GM12878 (cell line): ENCODE data around the gene CSMD2. TPM values are rescaled to one million over a fixed set of nuclear protein-coding genes. Genes with fewer than 3 reads are reported as not detected.

Source experiments
- ATAC-seq: fragments of 200-7000 bp; cut with Tn5 transposase; 3 replicates; pipeline ENCODE4 v1.9.1; 2020; ENCODE audit warnings: mild to moderate bottlenecking, moderate library complexity
- BruUV-seq: library from RNA; stranded (reverse); fragments of 400-500 nt; replicated peaks from 2 replicates; lab custom pipeline; 2021; lab: Mats Ljungman, UMichigan
- CTCF ChIA-PET: fragments of 300-600 bp; sonication (Branson Sonifier 250); formaldehyde crosslinking; extraction: SDS; loops from one replicate; lab custom pipeline; 2021; ENCODE audit warnings: inconsistent platforms; lab: Yijun Ruan, JAX
- POLR2A ChIA-PET: fragments of 350-600 bp; formaldehyde crosslinking; extraction: SDS; loops from one replicate; lab custom pipeline; 2021; ENCODE audit warnings: inconsistent platforms; lab: Charles Lee
- RAD21 ChIA-PET: fragments of 300-600 bp; sonication (Branson Sonifier 250); formaldehyde crosslinking; loops from one replicate; lab custom pipeline; 2023; ENCODE audit warnings: antibody characterized with exemption; ENCODE audit not compliant: unreplicated experiment; lab: Charles Lee
- SMC1A ChIA-PET: fragments of 300-600 bp; sonication (Branson Sonifier 250); formaldehyde crosslinking; loops from one replicate; lab custom pipeline; 2023; ENCODE audit not compliant: unreplicated experiment, uncharacterized antibody; lab: Charles Lee
- DNase-seq: peaks from one replicate; pipeline ENCODE4 v3.0.0-alpha.2; 2011; ENCODE audit warnings: low read depth, low spot score
- FAIRE-seq: peaks from 3 replicates; lab custom pipeline; 2011; peaks lifted over from hg19 to GRCh38; lab: Jason Lieb, UNC
- H2AFZ ChIP-seq: 2 replicates; pipeline ENCODE4 v1.6.0; 2011; ENCODE audit warnings: low read depth, low read length, control low read depth; ENCODE audit not compliant: control insufficient read depth
- H3K27ac ChIP-seq: 2 replicates; pipeline ENCODE4 v1.5.1; 2011; ENCODE audit warnings: control low read depth; ENCODE audit not compliant: control insufficient read depth, insufficient read depth
- H3K27me3 ChIP-seq, 2 experiments: replicated peaks in 1 of 2; 2 replicates each; pipeline versions ENCODE4 v1.6.0 to v1.6.1; 2011; ENCODE audit warnings: low read length in 1 of 2; ENCODE audit not compliant: control insufficient read depth in 2 of 2, insufficient read depth in 2 of 2
- H3K36me3 ChIP-seq, 2 experiments: 2 replicates each; pipeline ENCODE4 v1.5.1; 2011; ENCODE audit warnings: low read length in 1 of 2; ENCODE audit not compliant: control insufficient read depth in 2 of 2, insufficient read depth in 2 of 2
- H3K4me1 ChIP-seq: 2 replicates; pipeline ENCODE4 v1.6.1; 2011; ENCODE audit warnings: mild to moderate bottlenecking, low read length, moderate library complexity, mixed read lengths; ENCODE audit not compliant: control insufficient read depth, insufficient read depth
- H3K4me2 ChIP-seq: 2 replicates; pipeline ENCODE4 v1.6.0; 2011; ENCODE audit warnings: control low read depth; ENCODE audit not compliant: control insufficient read depth, insufficient read depth
- H3K4me3 ChIP-seq: fragments of 200-600 bp; sonication (generic); 2 replicates; pipeline ENCODE4 v1.5.1; 2016
- H3K79me2 ChIP-seq: 2 replicates; pipeline ENCODE4 v1.6.0; 2011; ENCODE audit warnings: low read length; ENCODE audit not compliant: control insufficient read depth, insufficient read depth
- H3K9ac ChIP-seq: 2 replicates; pipeline ENCODE4 v1.8.0; 2011; ENCODE audit warnings: low read length, control low read depth, mixed read lengths; ENCODE audit not compliant: control insufficient read depth, insufficient read depth
- H3K9me3 ChIP-seq: replicated peaks from 3 replicates; pipeline ENCODE4 v1.5.1; 2011; ENCODE audit warnings: mild to moderate bottlenecking, low read length; ENCODE audit not compliant: control insufficient read depth, insufficient read depth
- H4K20me1 ChIP-seq: 2 replicates; pipeline ENCODE4 v1.6.0; 2011; ENCODE audit not compliant: control insufficient read depth, insufficient read depth
- ASH2L ChIP-seq: fragments of 300-600, 200-600 bp; sonication (generic); IDR thresholded peaks from 2 replicates; pipeline ENCODE4 v1.6.1; 2017; ENCODE audit warnings: low read depth, mild to moderate bottlenecking, borderline replicate concordance
- CHD1 ChIP-seq: IDR thresholded peaks from 2 replicates; pipeline ENCODE4 v1.6.1; 2012; ENCODE audit warnings: low read depth, low read length, improper control_type of control experiment
- MYC ChIP-seq: IDR thresholded peaks from 2 replicates; pipeline ENCODE4 v1.6.1; 2011; ENCODE audit warnings: mild to moderate bottlenecking, low read length, moderate library complexity, inconsistent platforms; ENCODE audit not compliant: insufficient read depth, insufficient replicate concordance, insufficient read length, severe bottlenecking
- PML ChIP-seq: IDR thresholded peaks from 2 replicates; pipeline ENCODE4 v1.6.1; 2012; ENCODE audit warnings: low read length, inconsistent platforms
- RAD51 ChIP-seq: fragments of 450-650 bp; IDR thresholded peaks from 2 replicates; pipeline ENCODE4 v1.6.1; 2016; ENCODE audit warnings: moderate library complexity, mild to moderate bottlenecking, inconsistent platforms
- RBBP5 ChIP-seq: fragments of 200-600 bp; sonication (generic); conservative IDR thresholded peaks from 2 replicates; pipeline ENCODE4 v1.6.1; 2016
- ZNF274 ChIP-seq: IDR thresholded peaks from one replicate; pipeline ENCODE4 v1.8.0; 2011; ENCODE audit not compliant: insufficient read length, insufficient read depth
- WGBS: methylation state at CpG from one replicate; pipeline ENCODE4 v1.1.6; 2016; ENCODE audit warnings: low lambda C conversion rate; ENCODE audit not compliant: insufficient replicate concordance, insufficient coverage; ENCODE audit errors: missing lambda C conversion rate; 5-methylcytosine and 5-hydroxymethylcytosine counted together
- in situ Hi-C: fragments of 300-500 bp; cut with MboI; formaldehyde crosslinking; loops from 9 replicates; pipeline ENCODE4 v1.14.3; 2018; ENCODE audit warnings: mixed read lengths
- intact Hi-C: fragments of 100-400 bp; cut with micrococcal nuclease; formaldehyde crosslinking; loops from one replicate; pipeline ENCODE4 v1.14.2; 2022; ENCODE audit not compliant: unreplicated experiment
- polyA plus RNA-seq, 11 experiments: library from polyadenylated mRNA; depleted of rRNA in 4 of 11; unstranded in 6 of 11; stranded (reverse) in 5 of 11; fragments of >200 nt; fragmentation: Nextera tagmentation in 4 of 11; fragmentation: Illumina TruSeq in 1 of 11; extraction: Ambion mirVana in 4 of 11; extraction: Trizol in 1 of 11; gene quantifications; 1 replicate in 1 of 11; 2 replicates in 10 of 11; pipeline versions ENCODE4 v1.2.1 to v1.2.3, GENCODE V29; 2011 to 2016; ENCODE audit warnings: inconsistent platforms in 2 of 11, missing spikeins in 2 of 11, low read depth in 1 of 11
- total RNA-seq, 4 experiments: library from RNA; depleted of rRNA in 3 of 4; stranded (reverse); fragments of >200 nt in 3 of 4; fragmentation: Illumina TruSeq in 1 of 4; extraction: Trizol in 1 of 4; gene quantifications; 2 replicates each; pipeline versions ENCODE4 v1.2.1 to v1.2.3, GENCODE V29; 2013 to 2021
- TF ChIP-seq, protein P1 (sequence below): IDR thresholded peaks from 2 replicates; pipeline ENCODE4 v1.6.1; 2011; ENCODE audit warnings: mild to moderate bottlenecking, low read depth, low read length, moderate library complexity; ENCODE audit not compliant: insufficient replicate concordance
- TF ChIP-seq, protein P2 (sequence below): IDR thresholded peaks from 2 replicates; pipeline ENCODE4 v1.6.1; 2011; ENCODE audit warnings: low read depth, low read length, improper control_type of control experiment, borderline replicate concordance

CSMD2 gene
- total and polyA plus RNA-seq, 10 of the 15 experiments (the other 5 are each of a cell fraction or from before 2014, with no cell fraction given): under 0.01 TPM; not detected in 9

DNA sequence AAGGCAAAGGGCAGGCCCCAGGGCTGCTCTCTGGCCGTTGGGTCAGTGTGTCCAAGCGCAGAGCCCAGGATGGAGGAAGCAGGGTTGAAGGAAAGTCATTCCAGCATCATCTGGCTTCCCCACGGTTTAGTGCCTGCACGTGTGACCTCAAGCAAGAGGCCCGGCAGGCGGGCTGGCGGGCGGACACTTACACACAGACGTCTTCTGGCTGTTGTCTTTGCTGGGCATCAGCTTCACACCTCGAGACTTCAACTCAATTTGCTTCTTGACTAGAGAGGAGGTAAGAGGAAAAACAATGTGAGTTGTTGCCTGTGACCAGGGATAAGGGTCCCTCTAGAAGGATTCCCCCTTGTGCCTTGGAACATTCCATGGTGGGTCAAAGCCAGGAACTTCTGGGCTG, 339.5 kb downstream of the CSMD2 start:
- DNase-seq (no peak), ATAC-seq (no peak), FAIRE-seq (no peak)
- BruUV-seq: no TSS peak
- SMC1A ChIA-PET: no interaction called here
- Histone ChIP-seq H3K9ac (no peak overlapping the region), H3K9me3 (no peaks in the 10 kb centered on the region), H3K79me2 (no peaks in the 10 kb centered on the region), H4K20me1 (no peaks in the 10 kb centered on the region), H3K27me3 (no peaks in the 10 kb centered on the region; a peak in 2 of 4 replicates), H2AFZ (no peak overlapping the region), H3K36me3 (no peaks in the 10 kb centered on the region), H3K4me3 (no peak overlapping the region), H3K4me1 (no peaks in the 10 kb centered on the region), H3K27ac (no peak overlapping the region), H3K4me2 (no peak overlapping the region)
- no peak for TF ChIP-seq RAD51
- no peak for TF ChIP-seq ASH2L
- TF ChIP-seq, protein P1, sequence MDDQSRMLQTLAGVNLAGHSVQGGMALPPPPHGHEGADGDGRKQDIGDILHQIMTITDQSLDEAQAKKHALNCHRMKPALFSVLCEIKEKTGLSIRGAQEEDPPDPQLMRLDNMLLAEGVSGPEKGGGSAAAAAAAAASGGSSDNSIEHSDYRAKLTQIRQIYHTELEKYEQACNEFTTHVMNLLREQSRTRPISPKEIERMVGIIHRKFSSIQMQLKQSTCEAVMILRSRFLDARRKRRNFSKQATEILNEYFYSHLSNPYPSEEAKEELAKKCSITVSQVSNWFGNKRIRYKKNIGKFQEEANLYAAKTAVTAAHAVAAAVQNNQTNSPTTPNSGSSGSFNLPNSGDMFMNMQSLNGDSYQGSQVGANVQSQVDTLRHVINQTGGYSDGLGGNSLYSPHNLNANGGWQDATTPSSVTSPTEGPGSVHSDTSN: no peak
- TF ChIP-seq, protein P2, sequence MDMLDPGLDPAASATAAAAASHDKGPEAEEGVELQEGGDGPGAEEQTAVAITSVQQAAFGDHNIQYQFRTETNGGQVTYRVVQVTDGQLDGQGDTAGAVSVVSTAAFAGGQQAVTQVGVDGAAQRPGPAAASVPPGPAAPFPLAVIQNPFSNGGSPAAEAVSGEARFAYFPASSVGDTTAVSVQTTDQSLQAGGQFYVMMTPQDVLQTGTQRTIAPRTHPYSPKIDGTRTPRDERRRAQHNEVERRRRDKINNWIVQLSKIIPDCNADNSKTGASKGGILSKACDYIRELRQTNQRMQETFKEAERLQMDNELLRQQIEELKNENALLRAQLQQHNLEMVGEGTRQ: no peak
- TF ChIP-seq RBBP5: no peak
- no peak for TF ChIP-seq ZNF274
- no peak for TF ChIP-seq PML
- TF ChIP-seq MYC: no peak
- TF ChIP-seq CHD1: no peak
- 41% methylated on average over 10 of the region's 10 CpGs for WGBS
- intact Hi-C loops: no loop called here
- CTCF ChIA-PET: interaction anchor here (1.0 kb wide), 1 partner anchor 62 kb away, joined by 3 read pairs; no protein-coding TSS in a partner anchor
- POLR2A ChIA-PET: no interaction called here
- in situ Hi-C loops: no loop called here
- RAD21 ChIA-PET: no interaction called here
